Astrocyte (in vitro differentiated cells and primary cell): ENCODE data around the gene TRIM72. TPM values are rescaled to one million over a fixed set of nuclear protein-coding genes. Genes with fewer than 3 reads are reported as not detected.

Experiments
- DNase-seq: peaks from one replicate; pipeline ENCODE4 v3.0.0-alpha.2; 2010; ENCODE audit warnings: low read depth
- FAIRE-seq: peaks from 2 replicates; lab custom pipeline; 2011; peaks lifted over from hg19 to GRCh38; lab: Jason Lieb, UNC
- H2AFZ ChIP-seq: 2 replicates; pipeline ENCODE4 v1.6.0; 2012; ENCODE audit warnings: low read depth, low read length, inconsistent platforms
- H3K27ac ChIP-seq: 2 replicates; pipeline ENCODE4 v1.5.1; 2011; ENCODE audit warnings: low read depth, low read length, inconsistent platforms
- H3K27me3 ChIP-seq: 2 replicates; pipeline ENCODE4 v1.6.0; 2011; ENCODE audit warnings: low read length, inconsistent platforms; ENCODE audit not compliant: insufficient read depth
- H3K36me3 ChIP-seq: 2 replicates; pipeline ENCODE4 v1.5.1; 2011; ENCODE audit warnings: low read length, inconsistent platforms; ENCODE audit not compliant: insufficient read depth
- H3K4me1 ChIP-seq: 2 replicates; pipeline ENCODE4 v1.5.1; 2011; ENCODE audit warnings: low read length, inconsistent platforms; ENCODE audit not compliant: insufficient read depth
- H3K4me2 ChIP-seq: 2 replicates; pipeline ENCODE4 v1.6.0; 2012; ENCODE audit warnings: low read length, inconsistent platforms
- H3K4me3 ChIP-seq: 2 replicates; pipeline ENCODE4 v1.5.1; 2011; ENCODE audit warnings: low read depth, mild to moderate bottlenecking, low read length, inconsistent platforms; ENCODE audit not compliant: insufficient read depth
- H3K79me2 ChIP-seq: 2 replicates; pipeline ENCODE4 v1.6.0; 2012; ENCODE audit warnings: mild to moderate bottlenecking, low read length, inconsistent platforms; ENCODE audit not compliant: insufficient read depth
- H3K9ac ChIP-seq: 2 replicates; pipeline ENCODE4 v1.6.0; 2012; ENCODE audit warnings: mild to moderate bottlenecking, low read length, inconsistent platforms
- H3K9me3 ChIP-seq: 2 replicates; pipeline ENCODE4 v1.5.1; 2012; ENCODE audit warnings: low read depth, mild to moderate bottlenecking, low read length, inconsistent platforms; ENCODE audit not compliant: insufficient read depth
- H4K20me1 ChIP-seq: 2 replicates; pipeline ENCODE4 v1.6.0; 2012; ENCODE audit warnings: low read length, inconsistent platforms; ENCODE audit not compliant: insufficient read depth
- H3K27ac Mint-ChIP-seq: one replicate; pipeline ENCODE4 v1.8.0; 2021; ENCODE audit warnings: mild to moderate bottlenecking, mixed read lengths; ENCODE audit not compliant: unreplicated experiment
- H3K27me3 Mint-ChIP-seq: one replicate; pipeline ENCODE4 v1.8.0; 2021; ENCODE audit warnings: low read depth, mixed read lengths; ENCODE audit not compliant: unreplicated experiment
- H3K36me3 Mint-ChIP-seq: one replicate; pipeline ENCODE4 v1.8.0; 2021; ENCODE audit warnings: low read depth, mixed read lengths; ENCODE audit not compliant: unreplicated experiment
- H3K4me1 Mint-ChIP-seq: one replicate; pipeline ENCODE4 v1.8.0; 2021; ENCODE audit warnings: low read depth, mixed read lengths; ENCODE audit not compliant: unreplicated experiment
- H3K4me3 Mint-ChIP-seq: one replicate; pipeline ENCODE4 v1.8.0; 2021; ENCODE audit warnings: mild to moderate bottlenecking, moderate library complexity, mixed read lengths; ENCODE audit not compliant: unreplicated experiment
- H3K9me3 Mint-ChIP-seq: one replicate; pipeline ENCODE4 v1.8.0; 2021; ENCODE audit warnings: mild to moderate bottlenecking, mixed read lengths; ENCODE audit not compliant: unreplicated experiment
- CTCF ChIP-seq: IDR thresholded peaks from 2 replicates; pipeline ENCODE4 v1.5.1; 2011; ENCODE audit warnings: low read depth, mild to moderate bottlenecking, inconsistent platforms, low read length, moderate library complexity; ENCODE audit not compliant: insufficient read depth
- EZH2 ChIP-seq: IDR thresholded peaks from 2 replicates; pipeline ENCODE4 v1.6.1; 2012; ENCODE audit warnings: mild to moderate bottlenecking, low read length, inconsistent platforms; ENCODE audit not compliant: insufficient read depth
- total RNA-seq: library from RNA; stranded (reverse); gene quantifications from 2 replicates; pipeline ENCODE4 v1.2.1, GENCODE V29; 2021

Gene TRIM72
- total RNA-seq, 1 donor from 2014 or later, result not detected

GRCh38 chr16:31187808-31188189 is 26.1 kb upstream of the TRIM72 start:
- H3K4me3 Mint-ChIP-seq, result no peak overlapping the region
- DNase-seq (no peak), FAIRE-seq (no peak)
- no peaks in the 10 kb centered on the region for H3K27me3 Mint-ChIP-seq
- Histone ChIP-seq H3K9me3 (no peaks in the 10 kb centered on the region), H3K9ac (peak overlapping the region; percentile 1), H3K4me2 (no peak overlapping the region), H4K20me1 (peaks cover 100% of the 10 kb centered on the region), H3K4me3 (no peak overlapping the region), H3K36me3 (peaks cover 90% of the 10 kb centered on the region), H2AFZ (no peak overlapping the region), H3K4me1 (peaks cover 13% of the 10 kb centered on the region), H3K79me2 (peaks cover 88% of the 10 kb centered on the region), H3K27me3 (no peaks in the 10 kb centered on the region), H3K27ac (no peak overlapping the region)
- peaks cover 54% of the 10 kb centered on the region for H3K36me3 Mint-ChIP-seq
- H3K4me1 Mint-ChIP-seq, result peaks cover 45% of the 10 kb centered on the region
- H3K9me3 Mint-ChIP-seq, result no peaks in the 10 kb centered on the region
- no peak overlapping the region for H3K27ac Mint-ChIP-seq
- no peak for TF ChIP-seq EZH2
- TF ChIP-seq CTCF, result no peak

GRCh38 chr16:31188450-31189411 is 25.2 kb upstream of the TRIM72 start:
- Mint-ChIP-seq H3K27me3 (no peaks in the 10 kb centered on the region), H3K4me1 (peaks cover 36% of the 10 kb centered on the region), H3K4me3 (no peak overlapping the region), H3K36me3 (peaks cover 52% of the 10 kb centered on the region), H3K27ac (peak overlapping the region; percentile 37), H3K9me3 (no peaks in the 10 kb centered on the region)
- Histone ChIP-seq H2AFZ (no peak overlapping the region), H4K20me1 (peaks cover 100% of the 10 kb centered on the region), H3K4me2 (no peak overlapping the region), H3K36me3 (peaks cover 90% of the 10 kb centered on the region), H3K4me1 (peaks cover 4% of the 10 kb centered on the region), H3K27me3 (no peaks in the 10 kb centered on the region), H3K4me3 (no peak overlapping the region), H3K79me2 (peaks cover 86% of the 10 kb centered on the region), H3K9me3 (no peaks in the 10 kb centered on the region), H3K27ac (no peak overlapping the region), H3K9ac (no peak overlapping the region)
- TF ChIP-seq EZH2, result no peak
- no peak for TF ChIP-seq CTCF
- FAIRE-seq (no peak), DNase-seq (no peak)

GRCh38 chr16:31189412-31189778 is 24.5 kb upstream of the TRIM72 start:
- Mint-ChIP-seq H3K27ac (no peak overlapping the region), H3K36me3 (peaks cover 50% of the 10 kb centered on the region), H3K4me1 (peaks cover 32% of the 10 kb centered on the region), H3K4me3 (no peak overlapping the region), H3K27me3 (no peaks in the 10 kb centered on the region), H3K9me3 (no peaks in the 10 kb centered on the region)
- Histone ChIP-seq H2AFZ (no peak overlapping the region), H3K4me1 (no peaks in the 10 kb centered on the region), H4K20me1 (peaks cover 100% of the 10 kb centered on the region), H3K9ac (no peak overlapping the region), H3K4me3 (no peak overlapping the region), H3K9me3 (no peaks in the 10 kb centered on the region), H3K4me2 (no peak overlapping the region), H3K79me2 (peaks cover 84% of the 10 kb centered on the region), H3K36me3 (peaks cover 92% of the 10 kb centered on the region), H3K27ac (no peak overlapping the region), H3K27me3 (no peaks in the 10 kb centered on the region)
- TF ChIP-seq EZH2 (no peak), CTCF (no peak)
- FAIRE-seq (no peak), DNase-seq (no peak)
